Measurements from ENCODE around the gene CLGN. TPM values are rescaled to one million over a fixed set of nuclear protein-coding genes. Genes with fewer than 3 reads are reported as not detected.

The CLGN gene
- total RNA-seq, 1 donor from 2014 or later, result 2.0 TPM

Other genes with a start within 250 kb of the CLGN start
- 121 and 130 TPM in 2 replicates for gene SCOC, start 54.0 kb downstream of the CLGN start, total RNA-seq
- gene MGAT4D, start 70.6 kb upstream of the CLGN start, total RNA-seq, result not detected in 2 replicates
- 52.8 and 62.6 TPM in 2 replicates for gene ELMOD2, start 96.5 kb upstream of the CLGN start, total RNA-seq
- gene UCP1, start 141.3 kb upstream of the CLGN start, total RNA-seq, result not detected in 2 replicates

All from renal cortical epithelial cell (primary cell).